HEK293 (cell line): ENCODE measurements around the gene PFN1.

Source experiments
- CTCF ChIP-seq: fragments of 450-650 bp; formaldehyde crosslinking; IDR thresholded peaks from 2 replicates; pipeline ENCODE4 v1.5.1; 2016; ENCODE audit warnings: missing biosample characterization, missing genetic modification characterization
- KLF10 ChIP-seq: fragments of 450-650 bp; IDR thresholded peaks from 2 replicates; pipeline ENCODE4 v1.5.1; 2018; ENCODE audit warnings: missing biosample characterization, mild to moderate bottlenecking, missing genetic modification characterization
- TRIM28 ChIP-seq: IDR thresholded peaks from 2 replicates; pipeline ENCODE4 v1.6.1; 2011; ENCODE audit warnings: low read length, control low read depth, borderline replicate concordance
- YY1 ChIP-seq: fragments of 450-650 bp; formaldehyde crosslinking; IDR thresholded peaks from 2 replicates; pipeline ENCODE4 v1.5.1; 2018; ENCODE audit warnings: missing biosample characterization, missing genetic modification characterization
- ZBTB8A ChIP-seq: fragments of 450-650 bp; formaldehyde crosslinking; IDR thresholded peaks from 2 replicates; pipeline ENCODE4 v1.5.1; 2016; ENCODE audit warnings: missing biosample characterization, missing genetic modification characterization
- ZNF114 ChIP-seq: fragments of 450-650 bp; formaldehyde crosslinking; IDR thresholded peaks from 2 replicates; pipeline ENCODE4 v1.5.0; 2017; ENCODE audit warnings: missing biosample characterization, missing genetic modification characterization
- ZNF121 ChIP-seq: fragments of 450-650 bp; formaldehyde crosslinking; IDR thresholded peaks from 2 replicates; pipeline ENCODE4 v1.5.1; 2016; ENCODE audit warnings: missing biosample characterization, missing genetic modification characterization
- ZNF24 ChIP-seq: fragments of 450-650 bp; formaldehyde crosslinking; IDR thresholded peaks from 2 replicates; pipeline ENCODE4 v1.5.1; 2016; ENCODE audit warnings: missing biosample characterization, missing genetic modification characterization
- ZNF670 ChIP-seq: fragments of 450-650 bp; formaldehyde crosslinking; IDR thresholded peaks from 2 replicates; pipeline ENCODE4 v1.5.1; 2016; ENCODE audit warnings: missing biosample characterization, missing genetic modification characterization, low read depth
- TF ChIP-seq, protein P1 (sequence below): fragments of 450-650 bp; formaldehyde crosslinking; IDR thresholded peaks from 2 replicates; pipeline ENCODE4 v1.5.1; 2016; ENCODE audit warnings: missing biosample characterization, missing genetic modification characterization
- TF ChIP-seq, protein P2 (sequence below): fragments of 450-650 bp; formaldehyde crosslinking; IDR thresholded peaks from 2 replicates; pipeline ENCODE4 v1.5.1; 2016; ENCODE audit warnings: missing biosample characterization, missing genetic modification characterization
- TF ChIP-seq, protein P3 (sequence below): fragments of 450-650 bp; IDR thresholded peaks from 2 replicates; pipeline ENCODE4 v1.5.1; 2018; ENCODE audit warnings: missing biosample characterization, missing genetic modification characterization

DNA sequence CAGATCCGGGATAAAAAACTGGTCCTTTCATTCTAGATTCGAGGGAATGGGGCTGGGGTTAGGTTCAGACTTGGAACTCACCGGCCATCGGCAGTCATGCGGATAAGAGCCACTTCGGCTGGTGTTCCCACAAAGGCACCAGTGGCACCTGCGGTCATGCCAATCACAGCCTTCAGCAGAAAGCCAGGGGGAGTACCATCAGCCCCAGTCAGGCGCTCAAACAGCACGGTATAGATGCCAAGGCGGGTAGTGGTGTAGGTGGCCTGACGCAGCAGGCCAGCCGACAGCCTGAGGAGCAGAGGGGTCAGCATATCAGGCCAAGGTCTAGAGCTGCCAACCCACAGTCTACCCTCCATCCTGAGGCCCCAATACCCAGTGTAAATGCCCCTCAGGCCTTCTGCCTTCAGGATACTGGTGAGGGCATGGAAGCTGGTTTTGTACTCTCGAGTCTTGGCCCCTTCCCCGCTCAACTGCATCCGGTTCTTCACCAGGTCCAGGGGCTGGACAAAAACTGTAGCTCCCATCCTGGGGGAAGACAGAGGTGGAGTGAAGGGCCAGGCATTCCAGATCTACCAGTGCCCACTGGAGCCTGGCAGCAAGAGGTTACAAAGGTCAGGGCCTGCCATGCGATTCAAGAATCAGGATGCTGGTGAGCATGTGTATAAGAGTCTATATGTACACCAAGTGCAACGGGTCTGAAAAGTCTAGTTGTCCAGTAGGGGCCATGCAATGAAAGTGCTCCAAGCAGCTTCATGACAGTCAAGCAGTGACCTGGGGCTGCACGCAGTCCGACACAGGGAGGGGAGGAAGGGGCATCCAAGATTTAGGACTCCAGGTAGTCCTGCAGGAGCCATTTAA, 9.4 kb downstream of the PFN1 start:
- TF ChIP-seq CTCF (tag by site-specific recombination) (no peak), KLF10 (tag by site-specific recombination) (no peak), ZNF670 (tag by site-specific recombination) (no peak), ZBTB8A (tag by site-specific recombination) (no peak), TRIM28 (no peak), ZNF24 (tag by site-specific recombination) (no peak), ZNF114 (tag by site-specific recombination) (no peak), ZNF121 (no peak), YY1 (tag by site-specific recombination) (no peak)
- TF ChIP-seq, protein P1, sequence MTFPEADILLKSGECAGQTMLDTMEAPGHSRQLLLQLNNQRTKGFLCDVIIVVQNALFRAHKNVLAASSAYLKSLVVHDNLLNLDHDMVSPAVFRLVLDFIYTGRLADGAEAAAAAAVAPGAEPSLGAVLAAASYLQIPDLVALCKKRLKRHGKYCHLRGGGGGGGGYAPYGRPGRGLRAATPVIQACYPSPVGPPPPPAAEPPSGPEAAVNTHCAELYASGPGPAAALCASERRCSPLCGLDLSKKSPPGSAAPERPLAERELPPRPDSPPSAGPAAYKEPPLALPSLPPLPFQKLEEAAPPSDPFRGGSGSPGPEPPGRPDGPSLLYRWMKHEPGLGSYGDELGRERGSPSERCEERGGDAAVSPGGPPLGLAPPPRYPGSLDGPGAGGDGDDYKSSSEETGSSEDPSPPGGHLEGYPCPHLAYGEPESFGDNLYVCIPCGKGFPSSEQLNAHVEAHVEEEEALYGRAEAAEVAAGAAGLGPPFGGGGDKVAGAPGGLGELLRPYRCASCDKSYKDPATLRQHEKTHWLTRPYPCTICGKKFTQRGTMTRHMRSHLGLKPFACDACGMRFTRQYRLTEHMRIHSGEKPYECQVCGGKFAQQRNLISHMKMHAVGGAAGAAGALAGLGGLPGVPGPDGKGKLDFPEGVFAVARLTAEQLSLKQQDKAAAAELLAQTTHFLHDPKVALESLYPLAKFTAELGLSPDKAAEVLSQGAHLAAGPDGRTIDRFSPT, result no peak
- TF ChIP-seq, protein P2, sequence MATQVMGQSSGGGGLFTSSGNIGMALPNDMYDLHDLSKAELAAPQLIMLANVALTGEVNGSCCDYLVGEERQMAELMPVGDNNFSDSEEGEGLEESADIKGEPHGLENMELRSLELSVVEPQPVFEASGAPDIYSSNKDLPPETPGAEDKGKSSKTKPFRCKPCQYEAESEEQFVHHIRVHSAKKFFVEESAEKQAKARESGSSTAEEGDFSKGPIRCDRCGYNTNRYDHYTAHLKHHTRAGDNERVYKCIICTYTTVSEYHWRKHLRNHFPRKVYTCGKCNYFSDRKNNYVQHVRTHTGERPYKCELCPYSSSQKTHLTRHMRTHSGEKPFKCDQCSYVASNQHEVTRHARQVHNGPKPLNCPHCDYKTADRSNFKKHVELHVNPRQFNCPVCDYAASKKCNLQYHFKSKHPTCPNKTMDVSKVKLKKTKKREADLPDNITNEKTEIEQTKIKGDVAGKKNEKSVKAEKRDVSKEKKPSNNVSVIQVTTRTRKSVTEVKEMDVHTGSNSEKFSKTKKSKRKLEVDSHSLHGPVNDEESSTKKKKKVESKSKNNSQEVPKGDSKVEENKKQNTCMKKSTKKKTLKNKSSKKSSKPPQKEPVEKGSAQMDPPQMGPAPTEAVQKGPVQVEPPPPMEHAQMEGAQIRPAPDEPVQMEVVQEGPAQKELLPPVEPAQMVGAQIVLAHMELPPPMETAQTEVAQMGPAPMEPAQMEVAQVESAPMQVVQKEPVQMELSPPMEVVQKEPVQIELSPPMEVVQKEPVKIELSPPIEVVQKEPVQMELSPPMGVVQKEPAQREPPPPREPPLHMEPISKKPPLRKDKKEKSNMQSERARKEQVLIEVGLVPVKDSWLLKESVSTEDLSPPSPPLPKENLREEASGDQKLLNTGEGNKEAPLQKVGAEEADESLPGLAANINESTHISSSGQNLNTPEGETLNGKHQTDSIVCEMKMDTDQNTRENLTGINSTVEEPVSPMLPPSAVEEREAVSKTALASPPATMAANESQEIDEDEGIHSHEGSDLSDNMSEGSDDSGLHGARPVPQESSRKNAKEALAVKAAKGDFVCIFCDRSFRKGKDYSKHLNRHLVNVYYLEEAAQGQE, result no peak
- TF ChIP-seq, protein P3, sequence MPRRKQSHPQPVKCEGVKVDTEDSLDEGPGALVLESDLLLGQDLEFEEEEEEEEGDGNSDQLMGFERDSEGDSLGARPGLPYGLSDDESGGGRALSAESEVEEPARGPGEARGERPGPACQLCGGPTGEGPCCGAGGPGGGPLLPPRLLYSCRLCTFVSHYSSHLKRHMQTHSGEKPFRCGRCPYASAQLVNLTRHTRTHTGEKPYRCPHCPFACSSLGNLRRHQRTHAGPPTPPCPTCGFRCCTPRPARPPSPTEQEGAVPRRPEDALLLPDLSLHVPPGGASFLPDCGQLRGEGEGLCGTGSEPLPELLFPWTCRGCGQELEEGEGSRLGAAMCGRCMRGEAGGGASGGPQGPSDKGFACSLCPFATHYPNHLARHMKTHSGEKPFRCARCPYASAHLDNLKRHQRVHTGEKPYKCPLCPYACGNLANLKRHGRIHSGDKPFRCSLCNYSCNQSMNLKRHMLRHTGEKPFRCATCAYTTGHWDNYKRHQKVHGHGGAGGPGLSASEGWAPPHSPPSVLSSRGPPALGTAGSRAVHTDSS (tag by site-specific recombination), result no peak
